ENCODE data around the gene NKAIN1. TPM values are rescaled to one million over a fixed set of nuclear protein-coding genes. Genes with fewer than 3 reads are reported as not detected.

NKAIN1 gene
- total RNA-seq, 1 donor from 2014 or later: 3.5 TPM

DNA sequence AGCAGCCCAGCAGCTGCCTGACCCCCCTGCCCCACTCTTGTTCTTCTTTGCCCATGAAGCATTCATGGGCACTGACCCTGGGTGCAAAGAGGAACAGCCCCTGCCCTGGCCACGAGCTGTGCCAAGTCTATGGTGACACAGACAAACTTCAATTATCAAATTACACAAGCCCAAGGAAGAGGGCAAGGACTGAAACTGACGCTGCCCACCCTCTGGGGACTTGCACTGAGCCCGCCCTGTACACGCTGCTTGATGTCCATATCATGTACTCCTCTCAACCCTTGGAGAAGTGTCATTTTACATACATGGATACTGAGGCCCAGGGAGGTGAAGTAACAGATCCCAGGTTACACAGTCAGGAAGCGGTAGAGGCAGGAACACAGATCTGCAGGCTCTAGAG lies 32.1 kb downstream of the NKAIN1 start:
- H3K9me3 Mint-ChIP-seq (ENCODE audit: low read depth): peaks cover 12% of the 10 kb centered on the region
- H3K27ac Mint-ChIP-seq (ENCODE audit: unreplicated experiment): no peak overlapping the region
- no peaks in the 10 kb centered on the region for H3K27me3 Mint-ChIP-seq (ENCODE audit: low read depth)
- no peak for DNase-seq (ENCODE audit: low spot score)
- no peak overlapping the region for H3K4me3 Mint-ChIP-seq (ENCODE audit: unreplicated experiment)
- no peaks in the 10 kb centered on the region for H3K4me1 Mint-ChIP-seq (ENCODE audit: low read depth)
- H3K36me3 Mint-ChIP-seq (ENCODE audit: low read depth): no peaks in the 10 kb centered on the region
- TF ChIP-seq, protein P1, sequence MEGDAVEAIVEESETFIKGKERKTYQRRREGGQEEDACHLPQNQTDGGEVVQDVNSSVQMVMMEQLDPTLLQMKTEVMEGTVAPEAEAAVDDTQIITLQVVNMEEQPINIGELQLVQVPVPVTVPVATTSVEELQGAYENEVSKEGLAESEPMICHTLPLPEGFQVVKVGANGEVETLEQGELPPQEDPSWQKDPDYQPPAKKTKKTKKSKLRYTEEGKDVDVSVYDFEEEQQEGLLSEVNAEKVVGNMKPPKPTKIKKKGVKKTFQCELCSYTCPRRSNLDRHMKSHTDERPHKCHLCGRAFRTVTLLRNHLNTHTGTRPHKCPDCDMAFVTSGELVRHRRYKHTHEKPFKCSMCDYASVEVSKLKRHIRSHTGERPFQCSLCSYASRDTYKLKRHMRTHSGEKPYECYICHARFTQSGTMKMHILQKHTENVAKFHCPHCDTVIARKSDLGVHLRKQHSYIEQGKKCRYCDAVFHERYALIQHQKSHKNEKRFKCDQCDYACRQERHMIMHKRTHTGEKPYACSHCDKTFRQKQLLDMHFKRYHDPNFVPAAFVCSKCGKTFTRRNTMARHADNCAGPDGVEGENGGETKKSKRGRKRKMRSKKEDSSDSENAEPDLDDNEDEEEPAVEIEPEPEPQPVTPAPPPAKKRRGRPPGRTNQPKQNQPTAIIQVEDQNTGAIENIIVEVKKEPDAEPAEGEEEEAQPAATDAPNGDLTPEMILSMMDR (IDR thresholded peaks at IDR 0.05): no peak

DNA sequence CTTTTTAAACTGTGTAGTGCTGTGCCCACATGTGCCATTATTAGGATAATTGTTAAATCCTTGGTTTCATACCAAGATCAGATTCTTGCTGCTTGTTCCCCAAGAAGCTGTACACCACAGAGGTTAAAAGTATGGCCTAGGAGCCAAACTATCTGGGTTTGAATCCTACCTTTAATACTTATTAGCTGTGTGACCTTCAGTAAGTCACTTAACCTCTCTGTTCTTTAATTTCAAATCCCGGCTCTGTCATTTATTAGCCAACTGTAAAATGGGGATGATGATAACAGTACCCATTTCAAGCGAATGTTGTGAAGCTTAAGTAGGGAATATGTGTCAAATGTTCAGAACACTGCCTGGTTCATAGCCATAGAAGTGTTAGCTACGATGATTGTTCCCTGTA lies 32.6 kb downstream of the NKAIN1 start:
- no peaks in the 10 kb centered on the region for H3K4me1 Mint-ChIP-seq (ENCODE audit: low read depth)
- no peaks in the 10 kb centered on the region for H3K27me3 Mint-ChIP-seq (ENCODE audit: low read depth)
- DNase-seq (ENCODE audit: low spot score): no peak
- peaks cover 10% of the 10 kb centered on the region for H3K9me3 Mint-ChIP-seq (ENCODE audit: low read depth)
- TF ChIP-seq, protein P1 (IDR thresholded peaks at IDR 0.05): no peak
- no peak overlapping the region for H3K27ac Mint-ChIP-seq (ENCODE audit: unreplicated experiment)
- no peaks in the 10 kb centered on the region for H3K36me3 Mint-ChIP-seq (ENCODE audit: low read depth)
- H3K4me3 Mint-ChIP-seq (ENCODE audit: unreplicated experiment): no peak overlapping the region

DNA sequence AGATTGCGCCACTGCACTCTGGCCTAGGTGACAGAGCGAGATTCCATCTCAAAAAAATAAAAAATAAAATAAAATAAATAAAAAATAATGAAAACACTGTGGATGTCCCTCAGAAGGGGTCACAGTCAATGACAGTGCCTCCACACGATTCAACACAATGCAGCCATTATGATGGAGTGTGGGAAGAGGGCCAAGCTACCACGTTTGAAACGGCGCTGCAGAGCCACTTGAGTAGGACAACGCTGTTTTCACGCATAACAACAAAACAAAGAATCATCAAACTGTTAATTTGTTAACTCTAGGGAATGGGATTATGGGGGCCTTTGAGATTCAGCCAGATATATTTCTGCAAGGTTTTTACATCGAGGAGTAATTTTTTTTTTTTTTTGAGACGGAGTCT lies 36.5 kb downstream of the NKAIN1 start:
- H3K27ac Mint-ChIP-seq (ENCODE audit: unreplicated experiment): no peak overlapping the region
- DNase-seq (ENCODE audit: low spot score): no peak
- H3K27me3 Mint-ChIP-seq (ENCODE audit: low read depth): peaks cover 2% of the 10 kb centered on the region
- H3K9me3 Mint-ChIP-seq (ENCODE audit: low read depth): no peaks in the 10 kb centered on the region
- TF ChIP-seq, protein P1 (IDR thresholded peaks at IDR 0.05): no peak
- H3K36me3 Mint-ChIP-seq (ENCODE audit: low read depth): no peaks in the 10 kb centered on the region
- no peaks in the 10 kb centered on the region for H3K4me1 Mint-ChIP-seq (ENCODE audit: low read depth)
- no peak overlapping the region for H3K4me3 Mint-ChIP-seq (ENCODE audit: unreplicated experiment)

DNA sequence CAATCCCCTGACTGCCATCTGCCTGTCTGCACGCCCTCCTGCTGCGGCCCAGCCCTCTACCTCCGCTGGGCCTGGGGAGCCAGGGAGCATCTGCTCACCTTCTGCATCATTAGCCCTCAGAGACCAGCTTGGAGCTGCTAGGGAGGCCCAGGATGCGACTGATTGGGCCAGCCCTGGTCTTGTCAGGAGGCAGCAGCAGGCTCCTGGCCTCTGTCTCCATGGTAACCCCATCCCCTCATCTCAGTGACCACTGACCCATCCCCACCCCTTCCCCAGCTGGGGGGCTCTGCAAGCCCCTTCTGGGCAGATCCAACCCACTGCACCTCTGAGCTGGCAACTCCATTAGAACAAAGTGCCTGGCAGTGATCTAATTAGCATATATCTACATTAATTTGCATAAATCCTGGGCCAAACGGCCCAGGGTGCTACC lies 37.7 kb downstream of the NKAIN1 start:
- TF ChIP-seq, protein P1 (IDR thresholded peaks at IDR 0.05): no peak
- Mint-ChIP-seq H3K4me1 (ENCODE audit: low read depth) (no peaks in the 10 kb centered on the region), H3K9me3 (ENCODE audit: low read depth) (no peaks in the 10 kb centered on the region), H3K27me3 (ENCODE audit: low read depth) (peaks cover 2% of the 10 kb centered on the region), H3K27ac (ENCODE audit: unreplicated experiment) (no peak overlapping the region), H3K36me3 (ENCODE audit: low read depth) (no peaks in the 10 kb centered on the region), H3K4me3 (ENCODE audit: unreplicated experiment) (no peak overlapping the region)
- DNase-seq (ENCODE audit: low spot score): no peak

DNA sequence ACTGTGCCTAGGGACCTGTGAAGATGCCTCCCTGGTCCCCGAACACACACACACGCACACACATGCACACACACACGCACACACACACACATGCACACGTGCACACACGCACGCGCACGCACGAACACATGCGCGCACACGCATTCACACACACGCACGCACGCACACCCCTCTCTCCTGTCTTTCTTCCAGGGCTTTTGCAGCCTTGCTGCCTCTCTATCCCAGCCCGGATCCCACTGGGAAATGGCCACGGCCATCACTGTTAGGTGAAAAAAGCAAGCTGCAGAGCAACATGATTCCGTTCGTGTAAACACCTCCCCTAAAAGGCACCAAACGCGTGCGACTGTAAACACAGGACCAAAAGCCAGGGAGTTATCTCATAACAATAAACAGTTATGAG lies 39.7 kb downstream of the NKAIN1 start:
- no peak overlapping the region for H3K4me3 Mint-ChIP-seq (ENCODE audit: unreplicated experiment)
- TF ChIP-seq, protein P1 (IDR thresholded peaks at IDR 0.05): no peak
- DNase-seq (ENCODE audit: low spot score): no peak
- H3K27me3 Mint-ChIP-seq (ENCODE audit: low read depth): peaks cover 2% of the 10 kb centered on the region
- no peaks in the 10 kb centered on the region for H3K9me3 Mint-ChIP-seq (ENCODE audit: low read depth)
- H3K4me1 Mint-ChIP-seq (ENCODE audit: low read depth): no peaks in the 10 kb centered on the region
- no peaks in the 10 kb centered on the region for H3K36me3 Mint-ChIP-seq (ENCODE audit: low read depth)
- H3K27ac Mint-ChIP-seq (ENCODE audit: unreplicated experiment): no peak overlapping the region
